HEK293 (cell line): ENCODE results near the gene AP3B1.

ENCODE experiments used
- BCL11B ChIP-seq: fragments of 450-650 bp; formaldehyde crosslinking; IDR thresholded peaks from 2 replicates; pipeline ENCODE4 v1.5.1; 2016; ENCODE audit warnings: low read depth, missing biosample characterization, missing genetic modification characterization
- ELK4 ChIP-seq: IDR thresholded peaks from 2 replicates; pipeline ENCODE4 v1.6.1; 2011; ENCODE audit warnings: mild to moderate bottlenecking, low read depth, low read length, borderline replicate concordance
- GLI2 ChIP-seq: fragments of 450-650 bp; formaldehyde crosslinking; IDR thresholded peaks from 2 replicates; pipeline ENCODE4; 2017; ENCODE audit warnings: missing biosample characterization, missing genetic modification characterization, low read depth, borderline replicate concordance
- HOXA7 ChIP-seq: sonication (generic); formaldehyde crosslinking; IDR thresholded peaks from 2 replicates; pipeline ENCODE4 v1.8.1; 2022; ENCODE audit warnings: missing genetic modification reagents, borderline replicate concordance
- KLF7 ChIP-seq: fragments of 450-650 bp; formaldehyde crosslinking; IDR thresholded peaks from 2 replicates; pipeline ENCODE4 v1.5.1; 2016; ENCODE audit warnings: missing biosample characterization, missing genetic modification characterization, borderline replicate concordance
- MZF1 ChIP-seq: fragments of 450-650 bp; formaldehyde crosslinking; IDR thresholded peaks from 2 replicates; pipeline ENCODE4 v1.5.1; 2017; ENCODE audit warnings: missing biosample characterization, missing genetic modification characterization, borderline replicate concordance
- PRDM2 ChIP-seq: fragments of 450-650 bp; formaldehyde crosslinking; IDR thresholded peaks from 2 replicates; pipeline ENCODE4 v1.5.1; 2016; ENCODE audit warnings: missing biosample characterization, missing genetic modification characterization, borderline replicate concordance
- SCRT1 ChIP-seq: fragments of 450-650 bp; formaldehyde crosslinking; IDR thresholded peaks from 2 replicates; pipeline ENCODE4 v1.5.1; 2016; ENCODE audit warnings: missing biosample characterization, missing genetic modification characterization, borderline replicate concordance
- ZBTB48 ChIP-seq: fragments of 450-650 bp; formaldehyde crosslinking; IDR thresholded peaks from 2 replicates; pipeline ENCODE4 v1.5.1; 2016; ENCODE audit warnings: missing biosample characterization, missing genetic modification characterization
- ZFHX2 ChIP-seq: fragments of 450-650 bp; formaldehyde crosslinking; conservative IDR thresholded peaks from 2 replicates; pipeline ENCODE4 v1.5.1; 2016; ENCODE audit warnings: missing biosample characterization, missing genetic modification characterization
- ZNF133 ChIP-seq: fragments of 450-650 bp; formaldehyde crosslinking; IDR thresholded peaks from 2 replicates; pipeline ENCODE4 v1.5.1; 2016; ENCODE audit warnings: missing biosample characterization, missing genetic modification characterization
- ZNF148 ChIP-seq: fragments of 450-650 bp; formaldehyde crosslinking; IDR thresholded peaks from 2 replicates; pipeline ENCODE4 v1.5.0; 2017; ENCODE audit warnings: missing biosample characterization, missing genetic modification characterization, borderline replicate concordance
- ZNF23 ChIP-seq: fragments of 450-650 bp; formaldehyde crosslinking; IDR thresholded peaks from 2 replicates; pipeline ENCODE4 v1.5.1; 2016; ENCODE audit warnings: missing biosample characterization, missing genetic modification characterization, borderline replicate concordance
- ZNF324 ChIP-seq: fragments of 450-650 bp; formaldehyde crosslinking; IDR thresholded peaks from 2 replicates; pipeline ENCODE4 v1.5.1; 2016; ENCODE audit warnings: missing biosample characterization, missing genetic modification characterization
- ZNF394 ChIP-seq: fragments of 450-650 bp; formaldehyde crosslinking; IDR thresholded peaks from 2 replicates; pipeline ENCODE4 v1.5.1; 2016; ENCODE audit warnings: missing biosample characterization, missing genetic modification characterization, mild to moderate bottlenecking, moderate library complexity, borderline replicate concordance
- ZNF423 ChIP-seq: fragments of 450-650 bp; formaldehyde crosslinking; IDR thresholded peaks from 2 replicates; pipeline ENCODE4 v1.5.1; 2016; ENCODE audit warnings: missing biosample characterization, missing genetic modification characterization
- ZNF426 ChIP-seq: fragments of 450-650 bp; formaldehyde crosslinking; IDR thresholded peaks from 2 replicates; pipeline ENCODE4 v1.5.1; 2017; ENCODE audit warnings: missing biosample characterization, missing genetic modification characterization, mild to moderate bottlenecking, inconsistent platforms, moderate library complexity
- ZNF530 ChIP-seq: fragments of 450-650 bp; formaldehyde crosslinking; IDR thresholded peaks from 2 replicates; pipeline ENCODE4 v1.5.1; 2016; ENCODE audit warnings: low read depth, missing biosample characterization, missing genetic modification characterization
- ZNF629 ChIP-seq: fragments of 450-650 bp; formaldehyde crosslinking; IDR thresholded peaks from 2 replicates; pipeline ENCODE4 v1.5.1; 2017; ENCODE audit warnings: missing biosample characterization, missing genetic modification characterization
- ZSCAN23 ChIP-seq: fragments of 450-650 bp; formaldehyde crosslinking; IDR thresholded peaks from 2 replicates; pipeline ENCODE4 v1.5.1; 2016; ENCODE audit warnings: missing biosample characterization, missing genetic modification characterization
- TF ChIP-seq, protein P1 (sequence below): fragments of 450-650 bp; formaldehyde crosslinking; IDR thresholded peaks from 2 replicates; pipeline ENCODE4 v1.5.1; 2017; ENCODE audit warnings: missing biosample characterization, mild to moderate bottlenecking, missing genetic modification characterization, moderate library complexity
- TF ChIP-seq, protein P2 (sequence below): fragments of 450-650 bp; formaldehyde crosslinking; IDR thresholded peaks from 2 replicates; pipeline ENCODE4 v1.5.1; 2017; ENCODE audit warnings: missing biosample characterization, missing genetic modification characterization
- TF ChIP-seq, protein P3 (sequence below): fragments of 450-650 bp; formaldehyde crosslinking; IDR thresholded peaks from 2 replicates; pipeline ENCODE4 v1.5.1; 2016; ENCODE audit warnings: missing biosample characterization, missing genetic modification characterization

AP3B1 gene

GRCh38 chr5:77990020-77990419, 304.5 kb downstream of the AP3B1 start (continued):
- TF ChIP-seq ZNF148 (tag by site-specific recombination) (no peak), PRDM2 (no peak), KLF7 (tag by site-specific recombination) (no peak), ZNF426 (no peak), ZNF23 (no peak), ZNF423 (tag by site-specific recombination) (no peak), ZFHX2 (0 out of 2 replicates have a peak, but pooled peaks have one; percentile 13), ZNF133 (tag by site-specific recombination) (no peak), MZF1 (tag by site-specific recombination) (no peak), ZNF629 (tag by site-specific recombination) (0 out of 2 replicates have a peak, but pooled peaks have one; percentile 28), GLI2 (tag by site-specific recombination) (no peak), HOXA7 (CRISPR knock-in tag) (no peak), ZNF324 (tag by site-specific recombination) (no peak), ZSCAN23 (no peak), ZNF394 (no peak), ZBTB48 (no peak), BCL11B (tag by site-specific recombination) (no peak), ZNF530 (tag by site-specific recombination) (no peak), SCRT1 (no peak), ELK4 (no peak)
- TF ChIP-seq, protein P1, sequence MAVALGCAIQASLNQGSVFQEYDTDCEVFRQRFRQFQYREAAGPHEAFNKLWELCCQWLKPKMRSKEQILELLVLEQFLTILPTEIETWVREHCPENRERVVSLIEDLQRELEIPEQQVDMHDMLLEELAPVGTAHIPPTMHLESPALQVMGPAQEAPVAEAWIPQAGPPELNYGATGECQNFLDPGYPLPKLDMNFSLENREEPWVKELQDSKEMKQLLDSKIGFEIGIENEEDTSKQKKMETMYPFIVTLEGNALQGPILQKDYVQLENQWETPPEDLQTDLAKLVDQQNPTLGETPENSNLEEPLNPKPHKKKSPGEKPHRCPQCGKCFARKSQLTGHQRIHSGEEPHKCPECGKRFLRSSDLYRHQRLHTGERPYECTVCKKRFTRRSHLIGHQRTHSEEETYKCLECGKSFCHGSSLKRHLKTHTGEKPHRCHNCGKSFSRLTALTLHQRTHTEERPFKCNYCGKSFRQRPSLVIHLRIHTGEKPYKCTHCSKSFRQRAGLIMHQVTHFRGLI (tag by site-specific recombination): no peak
- TF ChIP-seq, protein P2, sequence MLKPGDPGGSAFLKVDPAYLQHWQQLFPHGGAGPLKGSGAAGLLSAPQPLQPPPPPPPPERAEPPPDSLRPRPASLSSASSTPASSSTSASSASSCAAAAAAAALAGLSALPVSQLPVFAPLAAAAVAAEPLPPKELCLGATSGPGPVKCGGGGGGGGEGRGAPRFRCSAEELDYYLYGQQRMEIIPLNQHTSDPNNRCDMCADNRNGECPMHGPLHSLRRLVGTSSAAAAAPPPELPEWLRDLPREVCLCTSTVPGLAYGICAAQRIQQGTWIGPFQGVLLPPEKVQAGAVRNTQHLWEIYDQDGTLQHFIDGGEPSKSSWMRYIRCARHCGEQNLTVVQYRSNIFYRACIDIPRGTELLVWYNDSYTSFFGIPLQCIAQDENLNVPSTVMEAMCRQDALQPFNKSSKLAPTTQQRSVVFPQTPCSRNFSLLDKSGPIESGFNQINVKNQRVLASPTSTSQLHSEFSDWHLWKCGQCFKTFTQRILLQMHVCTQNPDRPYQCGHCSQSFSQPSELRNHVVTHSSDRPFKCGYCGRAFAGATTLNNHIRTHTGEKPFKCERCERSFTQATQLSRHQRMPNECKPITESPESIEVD (tag by site-specific recombination): peak; percentile 49; the same call in 1 of the 2 replicates
- TF ChIP-seq, protein P3, sequence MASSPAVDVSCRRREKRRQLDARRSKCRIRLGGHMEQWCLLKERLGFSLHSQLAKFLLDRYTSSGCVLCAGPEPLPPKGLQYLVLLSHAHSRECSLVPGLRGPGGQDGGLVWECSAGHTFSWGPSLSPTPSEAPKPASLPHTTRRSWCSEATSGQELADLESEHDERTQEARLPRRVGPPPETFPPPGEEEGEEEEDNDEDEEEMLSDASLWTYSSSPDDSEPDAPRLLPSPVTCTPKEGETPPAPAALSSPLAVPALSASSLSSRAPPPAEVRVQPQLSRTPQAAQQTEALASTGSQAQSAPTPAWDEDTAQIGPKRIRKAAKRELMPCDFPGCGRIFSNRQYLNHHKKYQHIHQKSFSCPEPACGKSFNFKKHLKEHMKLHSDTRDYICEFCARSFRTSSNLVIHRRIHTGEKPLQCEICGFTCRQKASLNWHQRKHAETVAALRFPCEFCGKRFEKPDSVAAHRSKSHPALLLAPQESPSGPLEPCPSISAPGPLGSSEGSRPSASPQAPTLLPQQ: no peak
